HL-60 (cell line): ENCODE measurements around the gene POC1A.

ENCODE experiments used
- DNase-seq, 2 experiments: peaks; one replicate each; pipeline ENCODE4 v3.0.0-alpha.2; 2010 to 2020; ENCODE audit warnings: low read depth in 1 of 2, low spot score in 1 of 2
- H3K27ac ChIP-seq: fragments of 250-450 bp; sonication (Bioruptor Pico); replicated peaks from 2 replicates; pipeline ENCODE4 v1.5.1; 2020; ENCODE audit warnings: mild to moderate bottlenecking, moderate library complexity
- H3K27me3 ChIP-seq: fragments of 250-450 bp; sonication (Bioruptor Pico); 2 replicates; pipeline ENCODE4 v1.5.1; 2021; ENCODE audit warnings: mild to moderate bottlenecking, moderate library complexity; ENCODE audit not compliant: insufficient read depth, poor library complexity, severe bottlenecking
- H3K4me3 ChIP-seq: replicated peaks from 2 replicates; pipeline ENCODE4 v1.5.1; 2011; ENCODE audit warnings: mild to moderate bottlenecking, control low read depth, low read length; ENCODE audit not compliant: insufficient read depth
- CTCF ChIP-seq: IDR thresholded peaks from one replicate; pipeline ENCODE4 v1.5.1; 2011; ENCODE audit warnings: low read length, control low read depth, inconsistent platforms; ENCODE audit not compliant: insufficient read depth
- GABPA ChIP-seq: IDR thresholded peaks from 2 replicates; pipeline ENCODE4 v1.6.1; 2012; ENCODE audit warnings: low read depth
- POLR2AphosphoS5 ChIP-seq: IDR thresholded peaks from 2 replicates; pipeline ENCODE4 v1.6.1; 2012; ENCODE audit warnings: low read depth
- REST ChIP-seq: IDR thresholded peaks from 2 replicates; pipeline ENCODE4 v1.6.1; 2012; ENCODE audit warnings: low read depth; ENCODE audit not compliant: insufficient replicate concordance
- SPI1 ChIP-seq: IDR thresholded peaks from 2 replicates; pipeline ENCODE4 v1.6.1; 2012; ENCODE audit warnings: low read depth, mild to moderate bottlenecking, borderline replicate concordance

POC1A gene

GRCh38 chr3:52037291-52037690 lies 116.9 kb downstream of the POC1A start:
- Histone ChIP-seq H3K27me3 (no peaks in the 10 kb centered on the region), H3K27ac (no peak overlapping the region), H3K4me3 (no peak overlapping the region)
- TF ChIP-seq GABPA (no peak), SPI1 (no peak), POLR2AphosphoS5 (no peak), REST (no peak), CTCF (no peak)
- DNase-seq: no peak

GRCh38 chr3:52036829-52037228 lies 117.4 kb downstream of the POC1A start:
- no peak overlapping the region for H3K27ac ChIP-seq
- no peak for DNase-seq
- no peak overlapping the region for H3K4me3 ChIP-seq
- TF ChIP-seq POLR2AphosphoS5 (no peak), SPI1 (no peak), REST (no peak), GABPA (no peak), CTCF (no peak)
- H3K27me3 ChIP-seq: no peaks in the 10 kb centered on the region

GRCh38 chr3:52036222-52036694 lies 118.0 kb downstream of the POC1A start:
- no peaks in the 10 kb centered on the region for H3K27me3 ChIP-seq
- no peak overlapping the region for H3K4me3 ChIP-seq
- no peak overlapping the region for H3K27ac ChIP-seq
- TF ChIP-seq GABPA: no peak
- TF ChIP-seq SPI1: no peak
- no peak for TF ChIP-seq CTCF
- TF ChIP-seq REST: no peak
- TF ChIP-seq POLR2AphosphoS5: no peak
- DNase-seq: no peak
